IgD-negative memory B cell (primary cell): Measurements from ENCODE around the gene MYO1B. TPM values are rescaled to one million over a fixed set of nuclear protein-coding genes. Genes with fewer than 3 reads are reported as not detected.
A peak's percentile ranks its signal among the peaks of the same experiment; 100 is the strongest.

Experiments
- H3K27ac Mint-ChIP-seq, 3 donors: one replicate each; pipeline ENCODE4 v1.8.0; 2020 to 2022; ENCODE audit warnings: mild to moderate bottlenecking in 3 of 3, mixed read lengths in 3 of 3, moderate library complexity in 1 of 3
- H3K27me3 Mint-ChIP-seq: one replicate; pipeline ENCODE4 v1.8.0; 2021; ENCODE audit warnings: mixed read lengths
- H3K36me3 Mint-ChIP-seq: one replicate; pipeline ENCODE4 v1.8.0; 2020; ENCODE audit warnings: mild to moderate bottlenecking, mixed read lengths
- H3K4me1 Mint-ChIP-seq, 3 donors: one replicate each; pipeline ENCODE4 v1.8.0; 2020 to 2022; ENCODE audit warnings: mixed read lengths in 3 of 3, mild to moderate bottlenecking in 1 of 3
- H3K4me3 Mint-ChIP-seq, 4 donors: one replicate each; pipeline ENCODE4 v1.8.0; 2020 to 2022; ENCODE audit warnings: mild to moderate bottlenecking in 4 of 4, mixed read lengths in 4 of 4, moderate library complexity in 3 of 4
- H3K9me3 Mint-ChIP-seq, 3 donors: one replicate each; pipeline ENCODE4 v1.8.0; 2020 to 2021; ENCODE audit warnings: mixed read lengths in 3 of 3, mild to moderate bottlenecking in 1 of 3
- polyA plus RNA-seq: library from polyadenylated mRNA; unstranded; fragments of 300-500 nt; fragmentation: Illumina TruSeq; gene quantifications from one replicate; pipeline ENCODE4 v1.2.3, GENCODE V29; 2021

The MYO1B gene
- polyA plus RNA-seq, 1 donor from 2014 or later, result 2.0 TPM

GRCh38 chr2:191262436-191262835 is 17.2 kb downstream of the MYO1B start:
- H3K9me3 Mint-ChIP-seq, result no peaks in the 10 kb centered on the region
- no peaks in the 10 kb centered on the region for H3K27me3 Mint-ChIP-seq
- no peaks in the 10 kb centered on the region for H3K36me3 Mint-ChIP-seq
- no peak overlapping the region for H3K27ac Mint-ChIP-seq
- no peak overlapping the region for H3K4me3 Mint-ChIP-seq
- H3K4me1 Mint-ChIP-seq, result no peaks in the 10 kb centered on the region

- no peaks in the 10 kb centered on the region for H3K27me3 Mint-ChIP-seq
- no peaks in the 10 kb centered on the region for H3K36me3 Mint-ChIP-seq
- no peaks in the 10 kb centered on the region for H3K9me3 Mint-ChIP-seq
- no peak overlapping the region for H3K4me3 Mint-ChIP-seq
- H3K4me1 Mint-ChIP-seq, result no peaks in the 10 kb centered on the region
- peak overlapping the region in 1 of 3 donors; percentile 53 for H3K27ac Mint-ChIP-seq
Measured at GRCh38 chr2:191263050-191263449, 17.8 kb downstream of the MYO1B start.

GRCh38 chr2:191264647-191265081 is 19.5 kb downstream of the MYO1B start:
- Mint-ChIP-seq H3K4me1 (peaks cover 0 to 1% (median 0%) of the 10 kb centered on the region in 3 donors), H3K27ac (no peak overlapping the region), H3K4me3 (no peak overlapping the region), H3K27me3 (no peaks in the 10 kb centered on the region), H3K9me3 (no peaks in the 10 kb centered on the region), H3K36me3 (no peaks in the 10 kb centered on the region)

- H3K27me3 Mint-ChIP-seq, result no peaks in the 10 kb centered on the region
- no peaks in the 10 kb centered on the region for H3K36me3 Mint-ChIP-seq
- H3K9me3 Mint-ChIP-seq, result no peaks in the 10 kb centered on the region
- H3K27ac Mint-ChIP-seq, result no peak overlapping the region
- H3K4me1 Mint-ChIP-seq, result peaks cover under 1 to 3% (median 1%) of the 10 kb centered on the region in 3 donors
- no peak overlapping the region for H3K4me3 Mint-ChIP-seq
Measured at GRCh38 chr2:191265311-191266170, 20.3 kb downstream of the MYO1B start.

- no peak overlapping the region for H3K27ac Mint-ChIP-seq
- H3K27me3 Mint-ChIP-seq, result no peaks in the 10 kb centered on the region
- H3K4me3 Mint-ChIP-seq, result no peak overlapping the region
- H3K9me3 Mint-ChIP-seq, result peaks cover 0 to 3% (median 0%) of the 10 kb centered on the region in 3 donors
- H3K4me1 Mint-ChIP-seq, result peaks cover 3 to 8% (median 5%) of the 10 kb centered on the region in 3 donors
- no peaks in the 10 kb centered on the region for H3K36me3 Mint-ChIP-seq
Measured at GRCh38 chr2:191266201-191266600, 21.0 kb downstream of the MYO1B start.

GRCh38 chr2:191268596-191268995 is 23.4 kb downstream of the MYO1B start:
- no peaks in the 10 kb centered on the region for H3K36me3 Mint-ChIP-seq
- peaks cover 2% of the 10 kb centered on the region for H3K27me3 Mint-ChIP-seq
- peaks cover 11 to 24% (median 19%) of the 10 kb centered on the region in 3 donors for H3K4me1 Mint-ChIP-seq
- no peak overlapping the region for H3K27ac Mint-ChIP-seq
- H3K4me3 Mint-ChIP-seq, result no peak overlapping the region
- peaks cover 0 to 3% (median 0%) of the 10 kb centered on the region in 3 donors for H3K9me3 Mint-ChIP-seq

- H3K4me3 Mint-ChIP-seq, result no peak overlapping the region
- H3K36me3 Mint-ChIP-seq, result no peaks in the 10 kb centered on the region
- peaks cover 5% of the 10 kb centered on the region for H3K27me3 Mint-ChIP-seq
- peaks cover 24 to 37% (median 34%) of the 10 kb centered on the region in 3 donors for H3K4me1 Mint-ChIP-seq
- no peak overlapping the region for H3K27ac Mint-ChIP-seq
- peaks cover 0 to 3% (median 0%) of the 10 kb centered on the region in 3 donors for H3K9me3 Mint-ChIP-seq
Measured at GRCh38 chr2:191270306-191271161, 25.3 kb downstream of the MYO1B start.

- Mint-ChIP-seq H3K4me1 (peaks cover 26 to 47% (median 44%) of the 10 kb centered on the region in 3 donors), H3K27me3 (peaks cover 5% of the 10 kb centered on the region)
Measured at GRCh38 chr2:191272064-191272463, 26.9 kb downstream of the MYO1B start.

GRCh38 chr2:191274413-191274815 is 29.2 kb downstream of the MYO1B start:
- Mint-ChIP-seq H3K36me3 (no peaks in the 10 kb centered on the region), H3K4me3 (peak overlapping the region; percentile 53 to 93 (median 79)), H3K27me3 (peaks cover 5% of the 10 kb centered on the region), H3K9me3 (peaks cover 0 to 3% (median 0%) of the 10 kb centered on the region in 3 donors), H3K27ac (peak overlapping the region; percentile 30 to 42 (median 37)), H3K4me1 (peaks cover 26 to 51% (median 44%) of the 10 kb centered on the region in 3 donors)

More at GRCh38 chr2:191272064-191272463, 26.9 kb downstream of the MYO1B start:
- H3K27ac Mint-ChIP-seq, result no peak overlapping the region
- no peak overlapping the region for H3K4me3 Mint-ChIP-seq
- peaks cover 0 to 3% (median 0%) of the 10 kb centered on the region in 3 donors for H3K9me3 Mint-ChIP-seq
- H3K36me3 Mint-ChIP-seq, result no peaks in the 10 kb centered on the region

GRCh38 chr2:191276792-191277465 is 31.7 kb downstream of the MYO1B start:
- H3K4me3 Mint-ChIP-seq, result no peak overlapping the region
- H3K27ac Mint-ChIP-seq, result no peak overlapping the region
- no peaks in the 10 kb centered on the region for H3K9me3 Mint-ChIP-seq
- H3K4me1 Mint-ChIP-seq, result peaks cover 23 to 42% (median 36%) of the 10 kb centered on the region in 3 donors
- peaks cover 5% of the 10 kb centered on the region for H3K27me3 Mint-ChIP-seq
- H3K36me3 Mint-ChIP-seq, result no peaks in the 10 kb centered on the region

- H3K36me3 Mint-ChIP-seq, result no peaks in the 10 kb centered on the region
- H3K9me3 Mint-ChIP-seq, result no peaks in the 10 kb centered on the region
- H3K4me1 Mint-ChIP-seq, result peaks cover 4 to 18% (median 12%) of the 10 kb centered on the region in 3 donors
- H3K4me3 Mint-ChIP-seq, result no peak overlapping the region
- H3K27ac Mint-ChIP-seq, result no peak overlapping the region
- no peaks in the 10 kb centered on the region for H3K27me3 Mint-ChIP-seq
Measured at GRCh38 chr2:191280290-191280689, 35.1 kb downstream of the MYO1B start.

- H3K4me3 Mint-ChIP-seq, result no peak overlapping the region
- no peaks in the 10 kb centered on the region for H3K9me3 Mint-ChIP-seq
- H3K27me3 Mint-ChIP-seq, result no peaks in the 10 kb centered on the region
- H3K4me1 Mint-ChIP-seq, result peaks cover 0 to 11% (median 4%) of the 10 kb centered on the region in 3 donors
- no peak overlapping the region for H3K27ac Mint-ChIP-seq
- no peaks in the 10 kb centered on the region for H3K36me3 Mint-ChIP-seq
Measured at GRCh38 chr2:191280834-191281756, 35.9 kb downstream of the MYO1B start.

GRCh38 chr2:191285252-191285651 is 40.0 kb downstream of the MYO1B start:
- Mint-ChIP-seq H3K4me1 (peaks cover 0 to 5% (median 0%) of the 10 kb centered on the region in 3 donors), H3K4me3 (no peak overlapping the region), H3K27ac (peak overlapping the region in 1 of 3 donors; percentile 41), H3K27me3 (no peaks in the 10 kb centered on the region), H3K9me3 (no peaks in the 10 kb centered on the region), H3K36me3 (no peaks in the 10 kb centered on the region)

GRCh38 chr2:191287820-191288219 is 42.6 kb downstream of the MYO1B start:
- H3K27me3 Mint-ChIP-seq, result no peaks in the 10 kb centered on the region
- peaks cover 0 to 5% (median 0%) of the 10 kb centered on the region in 3 donors for H3K4me1 Mint-ChIP-seq
- H3K4me3 Mint-ChIP-seq, result no peak overlapping the region
- no peak overlapping the region for H3K27ac Mint-ChIP-seq
- H3K9me3 Mint-ChIP-seq, result no peaks in the 10 kb centered on the region
- no peaks in the 10 kb centered on the region for H3K36me3 Mint-ChIP-seq
